ENCODE results near the gene RFX4. TPM values are rescaled to one million over a fixed set of nuclear protein-coding genes. Genes with fewer than 3 reads are reported as not detected.
A peak's percentile ranks its signal among the peaks of the same experiment; 100 is the strongest.

The RFX4 gene
- total RNA-seq, 1 donor from 2014 or later: 53.8 TPM

- no peak for DNase-seq (ENCODE audit: low read depth, low spot score)
- H3K4me1 Mint-ChIP-seq: peaks cover 80% of the 10 kb centered on the region
- peak overlapping the region; percentile 15 for H3K27ac Mint-ChIP-seq (ENCODE audit: unreplicated experiment)
- H3K4me3 Mint-ChIP-seq: peak overlapping the region; percentile 14
- H3K36me3 Mint-ChIP-seq (ENCODE audit: low read depth): peaks cover 12% of the 10 kb centered on the region
- H3K27me3 Mint-ChIP-seq (ENCODE audit: low read depth): no peaks in the 10 kb centered on the region
- TF ChIP-seq CTCF (conservative IDR thresholded peaks at IDR 0.05): no peak
- no peaks in the 10 kb centered on the region for H3K9me3 Mint-ChIP-seq
These were observed 157.2 kb downstream of the RFX4 start for GRCh38 chr12:106739815-106740530.

- no peaks in the 10 kb centered on the region for H3K27me3 Mint-ChIP-seq (ENCODE audit: low read depth)
- no peaks in the 10 kb centered on the region for H3K9me3 Mint-ChIP-seq
- H3K27ac Mint-ChIP-seq (ENCODE audit: unreplicated experiment): peak overlapping the region; percentile 78
- H3K36me3 Mint-ChIP-seq (ENCODE audit: low read depth): peaks cover 10% of the 10 kb centered on the region
- no peak for DNase-seq (ENCODE audit: low read depth, low spot score)
- TF ChIP-seq CTCF (conservative IDR thresholded peaks at IDR 0.05): no peak
- peaks cover 83% of the 10 kb centered on the region for H3K4me1 Mint-ChIP-seq
- H3K4me3 Mint-ChIP-seq: peak overlapping the region; percentile 14
These were observed 158.0 kb downstream of the RFX4 start for GRCh38 chr12:106740818-106741217.

GRCh38 chr12:106741247-106741646 lies 158.4 kb downstream of the RFX4 start:
- DNase-seq (ENCODE audit: low read depth, low spot score): no peak
- H3K4me3 Mint-ChIP-seq: no peak overlapping the region
- no peak for TF ChIP-seq CTCF (conservative IDR thresholded peaks at IDR 0.05)
- no peaks in the 10 kb centered on the region for H3K27me3 Mint-ChIP-seq (ENCODE audit: low read depth)
- peaks cover 10% of the 10 kb centered on the region for H3K36me3 Mint-ChIP-seq (ENCODE audit: low read depth)
- H3K4me1 Mint-ChIP-seq: peaks cover 79% of the 10 kb centered on the region
- H3K27ac Mint-ChIP-seq (ENCODE audit: unreplicated experiment): peak overlapping the region; percentile 78
- no peaks in the 10 kb centered on the region for H3K9me3 Mint-ChIP-seq

- Mint-ChIP-seq H3K27me3 (ENCODE audit: low read depth) (no peaks in the 10 kb centered on the region), H3K9me3 (no peaks in the 10 kb centered on the region), H3K4me1 (peaks cover 75% of the 10 kb centered on the region), H3K36me3 (ENCODE audit: low read depth) (peaks cover 7% of the 10 kb centered on the region), H3K27ac (ENCODE audit: unreplicated experiment) (peak overlapping the region; percentile 66), H3K4me3 (peak overlapping the region; percentile 56)
- no peak for TF ChIP-seq CTCF (conservative IDR thresholded peaks at IDR 0.05)
- DNase-seq (ENCODE audit: low read depth, low spot score): no peak
These were observed 160.6 kb downstream of the RFX4 start for GRCh38 chr12:106743270-106743988.

- TF ChIP-seq CTCF (conservative IDR thresholded peaks at IDR 0.05): no peak
- Mint-ChIP-seq H3K27ac (ENCODE audit: unreplicated experiment) (peak overlapping the region; percentile 36), H3K27me3 (ENCODE audit: low read depth) (no peaks in the 10 kb centered on the region), H3K4me3 (peak overlapping the region; percentile 23), H3K4me1 (peaks cover 70% of the 10 kb centered on the region), H3K9me3 (no peaks in the 10 kb centered on the region), H3K36me3 (ENCODE audit: low read depth) (peaks cover 9% of the 10 kb centered on the region)
- no peak for DNase-seq (ENCODE audit: low read depth, low spot score)
These were observed 161.8 kb downstream of the RFX4 start for GRCh38 chr12:106744600-106744999.
